Measurements from ENCODE around the gene TMEM244.

DNA sequence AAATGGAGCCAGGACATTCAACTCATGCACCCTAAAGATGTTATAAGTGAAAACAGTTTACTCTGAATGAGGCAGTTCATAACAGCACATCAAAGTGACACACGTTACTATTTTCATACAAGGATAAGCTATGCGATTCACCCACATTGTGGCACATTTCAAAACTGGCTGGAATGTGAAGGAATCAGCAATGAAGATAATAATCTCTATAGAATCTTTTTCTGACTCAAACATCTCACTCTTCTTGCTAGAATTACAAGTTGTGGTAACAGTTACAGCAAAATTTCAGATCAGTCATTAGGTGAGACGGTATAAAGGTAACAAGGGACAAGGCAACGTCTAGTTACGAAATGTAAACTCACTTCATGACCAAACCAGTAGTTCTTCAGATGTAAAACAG is 17.5 kb downstream of the TMEM244 start:
- TF ChIP-seq POLR2A (IDR thresholded peaks at IDR 0.05): no peak
- TF ChIP-seq, protein P1, sequence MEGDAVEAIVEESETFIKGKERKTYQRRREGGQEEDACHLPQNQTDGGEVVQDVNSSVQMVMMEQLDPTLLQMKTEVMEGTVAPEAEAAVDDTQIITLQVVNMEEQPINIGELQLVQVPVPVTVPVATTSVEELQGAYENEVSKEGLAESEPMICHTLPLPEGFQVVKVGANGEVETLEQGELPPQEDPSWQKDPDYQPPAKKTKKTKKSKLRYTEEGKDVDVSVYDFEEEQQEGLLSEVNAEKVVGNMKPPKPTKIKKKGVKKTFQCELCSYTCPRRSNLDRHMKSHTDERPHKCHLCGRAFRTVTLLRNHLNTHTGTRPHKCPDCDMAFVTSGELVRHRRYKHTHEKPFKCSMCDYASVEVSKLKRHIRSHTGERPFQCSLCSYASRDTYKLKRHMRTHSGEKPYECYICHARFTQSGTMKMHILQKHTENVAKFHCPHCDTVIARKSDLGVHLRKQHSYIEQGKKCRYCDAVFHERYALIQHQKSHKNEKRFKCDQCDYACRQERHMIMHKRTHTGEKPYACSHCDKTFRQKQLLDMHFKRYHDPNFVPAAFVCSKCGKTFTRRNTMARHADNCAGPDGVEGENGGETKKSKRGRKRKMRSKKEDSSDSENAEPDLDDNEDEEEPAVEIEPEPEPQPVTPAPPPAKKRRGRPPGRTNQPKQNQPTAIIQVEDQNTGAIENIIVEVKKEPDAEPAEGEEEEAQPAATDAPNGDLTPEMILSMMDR (IDR thresholded peaks at IDR 0.05 in 4 of 5, conservative IDR thresholded peaks at IDR 0.05 in 1 of 5): no peak

Measured in gastrocnemius medialis (tissue), 4 donors.